ENCODE results near the gene MSMB. TPM values are rescaled to one million over a fixed set of nuclear protein-coding genes. Genes with fewer than 3 reads are reported as not detected.

MSMB gene
- total RNA-seq, 1 donor from 2014 or later = 5.3 TPM

DNA sequence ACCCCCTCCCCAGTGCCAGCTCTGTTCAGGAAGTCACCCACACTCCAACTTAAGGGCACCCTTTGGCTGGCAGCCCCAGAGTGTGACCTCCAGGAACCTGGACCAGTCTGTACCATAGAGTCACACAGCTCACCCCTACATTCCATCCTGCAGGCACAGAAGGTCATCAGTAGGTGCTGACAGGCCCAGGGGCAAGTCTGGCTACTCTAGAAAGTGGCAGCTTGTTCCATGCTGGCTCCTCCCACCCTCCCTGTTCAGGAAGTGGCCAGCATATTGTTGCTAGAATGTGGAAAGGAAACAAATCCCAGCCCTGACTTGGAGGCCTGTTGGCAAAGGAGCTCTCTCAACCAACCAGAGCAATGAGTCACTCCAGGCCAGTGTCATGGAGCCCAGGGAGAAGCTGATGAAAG lies 12.5 kb downstream of the MSMB start:
- Histone ChIP-seq H3K9me3 (no peaks in the 10 kb centered on the region), H3K27ac (no peak overlapping the region), H3K4me1 (peaks cover 13% of the 10 kb centered on the region), H3K27me3 (ENCODE audit: low read depth) (no peaks in the 10 kb centered on the region), H3K36me3 (no peaks in the 10 kb centered on the region), H3K4me3 (no peak overlapping the region)
- intact Hi-C loops (cut with DNase I) = no loop called here
- DNase-seq (no peak), ATAC-seq (no peak)
- no peak for TF ChIP-seq CTCF (IDR thresholded peaks at IDR 0.05)

DNA sequence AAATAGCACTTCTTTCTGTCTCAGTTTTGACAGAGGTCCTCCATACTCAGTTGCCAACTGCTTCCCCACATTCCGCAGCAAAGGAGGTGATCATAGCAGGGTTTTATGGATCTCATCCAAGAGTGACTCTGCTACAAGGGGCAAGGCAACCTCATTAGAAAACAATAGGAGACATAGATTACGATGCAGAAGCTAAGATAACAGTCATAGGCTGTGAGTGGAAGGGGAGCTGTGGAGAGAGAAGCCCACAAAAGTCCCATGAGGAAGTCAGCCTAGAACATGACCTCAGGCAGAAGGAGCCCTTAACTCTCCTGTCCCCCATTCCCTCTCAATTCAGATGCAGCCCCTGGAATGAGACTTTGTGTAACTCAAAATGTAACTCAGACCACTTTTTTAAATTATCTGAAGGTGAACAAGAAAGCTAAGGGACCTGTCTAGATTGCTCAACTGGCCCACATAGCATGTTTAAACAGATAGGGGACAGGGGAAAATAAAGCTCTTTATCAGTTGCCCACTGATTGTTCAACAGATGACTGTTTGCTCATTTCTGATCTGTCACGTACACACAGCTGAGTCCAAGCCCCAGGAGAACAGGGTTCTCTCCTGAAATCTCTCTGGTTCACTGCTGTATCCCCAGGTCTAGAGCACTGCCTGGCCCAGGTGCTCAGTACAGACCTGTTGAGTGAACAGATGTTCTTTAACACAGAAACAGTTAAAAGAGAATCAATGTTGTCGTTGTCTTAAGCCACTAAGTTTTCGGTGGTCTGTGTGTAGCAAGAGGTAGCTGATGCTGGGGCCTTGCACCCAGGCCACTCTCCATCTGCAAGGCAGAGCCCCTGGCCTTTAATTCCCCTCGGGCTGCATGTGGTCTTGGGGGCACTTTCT lies 14.2 kb downstream of the MSMB start:
- H3K9me3 ChIP-seq = no peaks in the 10 kb centered on the region
- H3K27ac ChIP-seq = no peak overlapping the region
- ATAC-seq (no peak), DNase-seq (no peak)
- no peak overlapping the region for H3K4me3 ChIP-seq
- no peaks in the 10 kb centered on the region for H3K27me3 ChIP-seq (ENCODE audit: low read depth)
- peaks cover 29% of the 10 kb centered on the region for H3K4me1 ChIP-seq
- intact Hi-C loops (cut with DNase I) = no loop called here
- TF ChIP-seq CTCF (IDR thresholded peaks at IDR 0.05) = no peak
- no peaks in the 10 kb centered on the region for H3K36me3 ChIP-seq

DNA sequence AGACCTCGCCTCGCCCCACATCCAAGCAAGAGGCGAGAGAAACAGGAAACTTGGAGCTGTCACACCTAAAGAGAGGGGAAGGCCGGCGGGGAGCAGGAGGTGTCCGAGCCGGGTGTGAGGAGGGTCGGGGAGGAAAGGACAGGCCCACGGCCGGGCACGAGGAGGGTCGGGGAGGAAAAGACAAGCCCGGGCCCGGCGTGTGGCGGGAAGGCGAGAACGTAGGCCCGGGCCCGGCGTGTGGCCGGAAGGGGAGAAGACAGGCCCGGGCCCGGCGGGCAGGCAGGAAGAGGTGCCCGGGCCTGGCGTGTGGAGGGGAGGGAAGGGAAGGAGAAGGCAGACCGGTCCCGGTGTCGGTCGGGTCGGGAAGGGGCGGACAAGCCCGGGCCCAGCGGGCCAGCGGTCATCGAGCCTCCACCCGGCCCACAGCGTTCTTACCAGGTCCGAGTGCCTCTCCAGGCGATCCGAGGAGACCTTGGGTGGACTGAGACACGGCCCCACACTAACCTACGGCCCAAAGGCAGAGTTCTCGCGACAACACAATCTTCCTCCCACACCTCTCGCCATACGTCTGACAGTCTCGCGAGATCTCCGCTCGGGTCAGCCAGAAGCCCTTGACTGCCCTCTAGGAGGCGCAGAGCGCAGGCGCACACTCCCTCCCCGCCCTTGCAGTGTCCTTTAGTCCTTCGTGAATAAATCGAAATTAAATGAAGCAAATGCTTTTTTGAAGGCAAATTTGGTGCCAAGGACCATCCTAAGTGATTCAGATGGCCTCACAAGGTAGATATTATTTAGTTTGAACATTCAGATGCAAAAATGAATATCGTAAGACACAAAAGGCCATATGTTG lies 15.8 kb downstream of the MSMB start, which contains the start of gene NCOA4:
NCOA4 (minus strand) TSS at position 533 of the 847 bp plus-strand sequence. CDS start 13,943 bp downstream, outside the sequence.
- peaks cover 44% of the 10 kb centered on the region for H3K4me1 ChIP-seq
- ATAC-seq = peak; percentile 98 to 99

DNA sequence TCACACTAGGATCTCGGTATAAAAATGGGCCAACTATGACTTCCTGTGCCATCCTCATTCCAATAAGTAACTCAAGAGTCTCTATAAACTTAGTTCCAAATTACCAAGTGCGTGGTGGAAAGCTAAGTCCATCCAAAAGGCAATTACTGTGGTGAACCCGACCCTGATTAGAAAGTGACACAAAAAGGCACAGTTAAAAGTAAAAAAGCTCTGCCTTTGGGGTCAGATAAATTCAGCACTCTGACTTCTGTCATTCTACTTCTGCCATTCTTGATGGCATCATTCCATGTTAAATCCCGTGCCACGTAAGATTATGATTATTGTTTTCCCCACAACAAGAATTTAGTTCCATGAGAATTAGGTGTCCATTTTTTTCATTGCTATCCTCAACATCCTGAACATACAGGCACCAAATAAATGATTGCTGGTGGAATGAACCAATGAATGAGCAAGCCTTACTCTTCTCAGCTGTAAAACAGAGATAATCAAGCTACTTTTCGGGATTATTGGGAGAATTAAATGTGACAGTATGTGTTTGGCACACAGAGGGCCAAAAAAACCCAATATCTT lies 16.5 kb downstream of the MSMB start:
- DNase-seq (no peak), ATAC-seq (no peak)
- no peaks in the 10 kb centered on the region for H3K36me3 ChIP-seq
- H3K4me1 ChIP-seq = peaks cover 52% of the 10 kb centered on the region
- peak overlapping the region; percentile 83 for H3K4me3 ChIP-seq
- H3K27me3 ChIP-seq (ENCODE audit: low read depth) = no peaks in the 10 kb centered on the region
- peak overlapping the region; percentile 93 for H3K27ac ChIP-seq
- intact Hi-C loops (cut with DNase I) = no loop called here
- TF ChIP-seq CTCF (IDR thresholded peaks at IDR 0.05) = no peak
- H3K9me3 ChIP-seq = no peaks in the 10 kb centered on the region

More for the DNA sequence above, 15.8 kb downstream of the MSMB start, which contains the start of gene NCOA4:
- no peaks in the 10 kb centered on the region for H3K36me3 ChIP-seq
- peak; percentile 79 for TF ChIP-seq CTCF (IDR thresholded peaks at IDR 0.05)
- H3K27me3 ChIP-seq (ENCODE audit: low read depth) = no peaks in the 10 kb centered on the region
- intact Hi-C loops (cut with DNase I) = no loop called here
- H3K4me3 ChIP-seq = peak within 1 kb of the TSS; percentile 83
- no peaks in the 10 kb centered on the region for H3K9me3 ChIP-seq
- H3K27ac ChIP-seq = peak within 1 kb of the TSS; percentile 93
- peak; percentile 99 for DNase-seq
